SKM-1 treated with dmso at 0.1 percent for 144 hours (cell line): ENCODE results near the gene JAZF1.

Experiments used
- DNase-seq: peaks from one replicate; lab custom pipeline; 2025; ENCODE audit not compliant: unreplicated experiment; lab: John Stamatoyannopoulos, UW

JAZF1 gene

DNA sequence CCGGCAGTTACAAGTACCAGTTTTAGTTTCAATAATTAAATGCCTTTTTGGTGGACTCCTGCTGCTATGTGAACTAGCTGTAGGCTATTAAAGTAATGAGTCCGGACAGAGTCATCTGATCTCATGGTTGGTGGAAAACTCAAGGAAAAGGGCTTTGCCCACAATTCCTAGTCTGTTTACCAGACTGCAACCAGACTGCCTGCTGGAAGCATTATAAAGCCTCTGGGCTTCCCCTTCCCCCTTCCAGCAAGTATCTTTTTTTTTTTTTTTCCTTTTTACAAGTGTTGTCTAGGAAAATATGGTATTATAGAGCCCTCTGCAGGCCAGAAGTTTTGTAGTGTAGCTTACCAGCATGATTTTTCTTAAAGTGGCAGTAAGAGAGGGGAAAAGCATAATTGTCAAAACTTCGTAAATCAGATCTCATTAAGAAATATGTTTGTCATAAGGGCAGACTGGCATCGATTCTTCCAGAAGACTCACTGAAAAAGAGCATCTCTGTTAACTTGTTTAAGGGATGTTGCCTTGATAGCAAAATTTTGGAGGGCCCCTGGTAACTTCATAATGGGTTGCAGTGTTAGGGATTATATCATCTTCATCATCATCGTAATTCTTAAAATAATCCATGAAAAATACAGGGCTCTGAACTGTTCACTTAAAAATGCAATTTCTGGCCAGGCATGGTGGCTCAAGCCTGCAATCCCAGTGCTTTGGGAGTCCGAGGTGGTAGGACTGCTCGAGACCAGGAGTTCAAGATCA lies 259.3 kb downstream of the JAZF1 start:
- DNase-seq: peak; percentile 48

DNA sequence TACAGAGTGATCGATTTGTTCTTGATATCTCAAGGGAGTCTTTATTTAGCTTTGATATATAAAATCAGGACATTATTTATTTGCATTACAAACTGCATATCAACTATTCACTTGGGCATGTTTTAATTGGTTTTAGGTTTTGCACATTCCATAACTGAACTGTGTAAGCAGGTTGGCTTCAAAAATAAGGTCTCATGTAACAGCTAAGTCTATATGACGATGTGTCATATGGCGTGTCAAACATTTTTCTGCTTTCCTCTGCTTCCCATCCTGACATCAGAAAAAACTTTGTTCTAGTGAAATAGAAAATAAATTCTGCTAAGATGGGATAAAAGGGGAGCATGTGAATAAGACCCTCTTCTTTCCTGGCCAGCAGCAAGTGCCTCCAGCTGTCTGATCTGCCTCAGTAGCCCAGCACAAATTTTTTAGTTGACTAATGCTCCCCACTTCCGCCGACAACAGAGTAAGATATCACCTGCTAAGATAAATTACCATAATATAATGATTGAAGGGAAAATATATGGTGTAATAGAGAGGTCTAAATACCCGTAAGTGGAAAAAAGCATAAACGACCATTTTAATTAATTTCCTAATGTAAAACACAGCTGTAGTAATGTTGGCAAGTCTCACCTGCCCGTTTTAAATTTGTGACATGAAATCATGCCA lies 260.2 kb downstream of the JAZF1 start:
- no peak for DNase-seq

GRCh38 chr7:27918503-27918902 lies 262.1 kb downstream of the JAZF1 start:
- DNase-seq: no peak

DNA sequence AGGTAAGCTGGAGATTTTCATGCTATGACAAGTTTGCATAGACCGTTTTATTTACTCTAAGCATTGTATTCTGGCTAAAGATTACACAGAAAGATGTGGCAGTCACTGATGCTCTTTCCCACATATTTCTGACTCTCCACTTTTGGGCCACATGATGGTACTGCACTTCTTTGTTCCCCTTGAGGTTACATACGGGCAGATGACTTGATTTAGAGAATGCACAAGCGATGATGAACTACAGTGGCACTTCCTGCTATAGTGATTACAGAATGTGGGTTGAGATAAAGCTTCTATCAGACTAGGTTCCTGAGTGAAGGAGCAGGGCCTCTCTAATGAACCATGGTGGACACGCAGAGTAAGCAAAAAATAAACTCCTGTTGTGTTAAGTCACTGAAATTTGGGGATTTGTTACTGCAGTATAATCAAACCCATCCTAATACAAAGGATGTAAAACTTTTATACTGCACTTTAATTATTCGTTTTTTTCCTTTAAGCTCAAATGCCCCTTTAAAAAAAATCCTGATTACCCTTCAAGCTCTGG lies 262.8 kb downstream of the JAZF1 start:
- DNase-seq: no peak

DNA sequence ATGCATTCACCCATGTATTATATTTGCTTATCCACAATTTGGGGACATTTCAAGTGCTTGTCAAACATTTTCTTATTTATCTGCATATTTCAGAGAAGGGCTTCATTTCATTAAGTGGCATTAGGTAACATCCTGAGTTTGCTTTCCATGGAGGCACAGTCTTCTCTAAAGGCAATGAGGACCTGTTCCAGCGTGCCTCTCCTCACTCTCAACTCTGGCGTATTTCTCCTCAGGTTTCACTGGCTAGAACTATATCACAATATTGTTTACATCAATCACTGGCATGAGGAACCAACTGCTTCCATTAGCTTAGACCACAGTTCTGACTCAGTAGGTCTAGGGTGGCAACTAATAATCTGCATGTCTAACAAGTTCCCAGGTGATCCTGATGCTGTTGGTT lies 263.5 kb downstream of the JAZF1 start:
- no peak for DNase-seq

GRCh38 chr7:27916372-27916771 lies 264.2 kb downstream of the JAZF1 start:
- DNase-seq: no peak

DNA sequence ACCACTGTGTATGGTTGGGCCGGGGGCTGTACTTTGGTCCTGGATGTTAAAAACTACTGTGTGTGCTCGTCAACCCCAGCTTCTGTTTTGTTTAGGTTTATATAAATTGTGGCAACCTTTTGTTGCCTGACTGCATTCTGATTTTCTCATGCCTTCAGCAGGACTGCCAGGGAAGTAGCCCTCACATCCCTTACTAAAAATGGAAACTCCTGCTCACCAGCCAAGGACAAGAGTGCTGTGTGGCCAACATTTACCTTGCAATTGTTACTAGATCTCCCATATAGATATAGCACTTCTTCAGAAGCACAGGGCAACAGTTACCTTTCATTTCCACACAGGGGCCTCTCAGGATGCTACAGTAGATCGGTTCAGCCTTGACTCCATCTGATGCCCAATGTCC lies 266.2 kb downstream of the JAZF1 start:
- DNase-seq: no peak

DNA sequence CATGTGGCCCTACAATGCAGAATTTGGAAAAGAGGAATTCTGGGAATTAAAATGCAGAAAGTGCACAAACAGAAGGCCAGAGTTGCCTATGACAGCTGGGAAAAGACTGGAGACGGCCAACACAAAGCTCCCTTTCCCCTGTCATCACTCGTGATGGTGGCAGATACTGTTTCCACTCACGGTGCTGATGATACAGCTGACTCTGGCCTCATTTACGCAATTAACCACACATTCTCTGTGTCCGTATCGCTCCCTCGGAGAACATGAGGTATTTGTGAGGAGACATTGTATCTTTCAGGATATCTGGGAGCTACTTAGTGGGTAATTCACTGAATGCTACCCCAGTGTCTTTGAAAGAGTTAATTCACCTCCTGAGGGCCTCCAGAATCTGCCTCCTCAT lies 267.8 kb downstream of the JAZF1 start:
- DNase-seq: no peak

- no peak for DNase-seq
Observed at GRCh38 chr7:27911920-27912319, 268.7 kb downstream of the JAZF1 start.

DNA sequence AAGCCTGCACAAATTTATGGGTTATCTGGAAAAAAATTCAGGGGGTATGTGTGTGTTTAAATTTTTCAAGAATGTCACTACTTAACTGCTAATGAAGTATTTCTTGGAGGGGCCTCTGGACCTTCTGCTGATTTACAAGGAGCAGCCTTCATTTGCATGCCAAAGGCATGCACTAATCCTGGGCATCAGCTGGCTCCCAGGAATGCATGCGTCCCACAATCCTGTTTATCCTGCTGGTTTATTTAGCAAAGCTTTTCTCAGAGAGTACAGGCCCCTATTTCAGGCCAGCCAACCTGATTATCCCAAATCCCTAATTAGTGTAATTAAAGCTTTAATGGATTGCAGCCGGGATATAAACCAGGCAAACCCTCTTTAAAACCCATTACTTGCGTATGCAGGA lies 270.3 kb downstream of the JAZF1 start:
- DNase-seq: no peak

DNA sequence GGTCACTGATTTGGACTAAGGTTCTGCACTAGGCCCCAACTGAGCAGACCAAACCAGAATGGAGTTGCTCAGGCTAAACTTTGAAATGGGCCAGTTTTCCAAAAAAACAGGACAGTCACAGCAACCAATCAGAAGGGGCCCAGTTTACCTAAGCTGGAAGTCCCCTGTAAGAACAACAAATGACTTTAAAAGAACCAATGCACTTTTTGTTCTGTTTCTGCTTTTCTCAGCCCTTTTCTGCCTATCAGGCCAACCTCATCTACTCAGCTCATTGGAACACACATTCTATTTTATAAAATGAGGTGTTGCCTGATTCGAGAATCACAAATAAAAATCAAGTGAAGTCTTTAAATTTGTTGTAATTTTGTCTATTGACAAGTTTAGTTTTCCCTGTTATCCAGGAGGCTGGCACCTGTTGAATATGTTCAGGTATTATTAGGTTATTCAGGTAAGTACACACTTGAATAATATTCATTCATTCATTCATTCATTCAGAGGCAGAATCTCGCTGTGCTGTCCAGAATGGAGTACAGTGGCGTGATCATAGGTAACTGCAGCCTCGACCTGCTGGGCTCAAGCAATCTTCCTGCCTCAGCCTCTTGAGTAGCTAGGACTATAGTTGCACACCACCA lies 271.9 kb downstream of the JAZF1 start:
- DNase-seq: no peak

- DNase-seq: no peak
Observed at GRCh38 chr7:27906385-27907091, 274.1 kb downstream of the JAZF1 start.

- DNase-seq: no peak
Observed at GRCh38 chr7:27905951-27906350, 274.6 kb downstream of the JAZF1 start.

DNA sequence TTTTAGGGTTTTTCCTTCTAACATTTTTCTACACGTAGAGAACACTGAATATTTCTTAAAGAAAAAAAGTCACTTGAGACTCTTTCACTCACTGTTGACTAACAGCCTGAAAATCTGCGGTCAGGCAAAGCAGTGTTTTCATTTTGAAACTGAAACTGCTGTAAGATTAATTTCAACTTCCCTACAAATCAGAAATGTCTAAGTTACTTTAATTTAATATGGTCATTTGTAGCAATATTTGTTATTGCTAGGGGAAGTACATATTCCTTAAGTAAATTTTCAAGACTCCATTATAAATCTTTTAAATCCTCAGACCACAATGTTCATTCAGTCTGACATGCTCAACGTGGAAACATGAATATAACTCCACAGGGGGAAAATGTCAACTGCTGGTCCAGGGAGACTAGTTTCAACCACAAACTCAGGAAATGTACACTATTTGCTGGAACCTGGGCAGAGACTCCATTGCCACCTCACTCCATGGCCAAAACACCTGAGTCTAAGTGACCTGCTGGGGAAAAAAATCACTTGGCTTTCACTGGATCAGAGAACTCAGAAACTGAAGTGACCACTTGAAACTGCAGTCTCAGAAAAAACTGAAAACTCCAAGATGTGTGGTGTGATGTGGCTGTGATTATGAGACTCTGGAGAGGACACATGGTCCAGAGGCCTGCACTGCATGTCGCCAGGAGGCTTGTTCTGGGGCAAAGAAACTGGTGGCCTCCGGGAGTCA lies 279.4 kb downstream of the JAZF1 start:
- DNase-seq: peak; percentile 8

DNA sequence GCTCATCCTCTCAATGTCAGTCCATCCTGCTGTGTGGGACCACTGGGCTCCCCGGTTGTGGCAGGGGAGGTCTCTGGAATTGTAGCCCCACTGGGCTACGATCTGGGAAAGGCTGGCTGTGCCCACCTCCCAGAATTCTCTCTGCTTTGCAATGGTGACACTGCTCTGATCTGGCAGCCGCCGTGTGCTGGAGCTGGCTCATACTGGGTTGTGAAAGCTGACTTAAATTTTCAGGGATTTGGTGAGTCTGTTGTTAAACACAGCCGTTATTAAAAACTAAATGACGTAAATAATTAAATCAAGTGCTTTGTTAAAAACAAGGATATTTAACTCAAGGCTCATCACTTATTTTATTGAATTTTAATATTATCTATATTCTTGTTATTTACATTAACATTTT lies 280.6 kb downstream of the JAZF1 start:
- no peak for DNase-seq

GRCh38 chr7:27899601-27900000 lies 281.0 kb downstream of the JAZF1 start:
- DNase-seq: no peak

DNA sequence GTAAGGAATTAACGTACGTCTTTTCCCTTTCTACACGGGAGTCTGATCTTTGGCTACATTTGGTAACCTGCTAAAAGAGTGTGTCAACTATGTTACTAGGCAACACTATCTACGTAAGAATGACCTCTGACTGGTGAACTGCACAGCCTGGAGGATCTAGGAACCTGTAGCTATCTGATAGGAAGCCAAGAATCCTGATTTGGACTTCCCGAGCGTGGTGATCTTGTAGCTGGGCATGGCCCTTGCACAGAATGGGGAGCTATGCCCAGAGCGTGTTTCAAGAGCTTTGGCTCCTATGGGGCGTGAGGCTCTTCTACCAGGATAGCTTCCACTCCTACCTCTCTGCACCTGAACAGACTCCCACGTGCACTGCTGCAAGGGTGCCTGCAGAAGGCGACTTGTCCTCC lies 283.2 kb downstream of the JAZF1 start:
- no peak for DNase-seq

- no peak for DNase-seq
Observed at GRCh38 chr7:27897001-27897400, 283.6 kb downstream of the JAZF1 start.

DNA sequence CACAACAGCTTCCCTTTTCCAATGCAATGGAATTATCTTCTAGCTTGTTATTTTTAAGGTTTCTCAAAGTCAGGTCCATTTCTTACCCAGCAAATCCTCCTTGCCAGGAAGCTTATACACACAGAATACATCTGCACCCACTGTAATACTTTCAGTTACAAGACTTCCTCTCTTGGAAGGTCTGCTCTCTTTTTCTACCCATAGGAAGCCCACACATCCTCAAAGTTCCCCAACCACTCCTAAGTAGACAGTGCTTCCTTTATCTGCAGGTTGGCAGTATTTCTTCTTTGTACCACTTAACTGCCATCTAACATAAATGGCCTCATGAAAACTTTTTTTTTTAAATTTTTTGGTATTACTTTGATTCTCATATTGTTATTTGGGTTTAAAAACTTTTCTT lies 285.0 kb downstream of the JAZF1 start:
- no peak for DNase-seq

DNA sequence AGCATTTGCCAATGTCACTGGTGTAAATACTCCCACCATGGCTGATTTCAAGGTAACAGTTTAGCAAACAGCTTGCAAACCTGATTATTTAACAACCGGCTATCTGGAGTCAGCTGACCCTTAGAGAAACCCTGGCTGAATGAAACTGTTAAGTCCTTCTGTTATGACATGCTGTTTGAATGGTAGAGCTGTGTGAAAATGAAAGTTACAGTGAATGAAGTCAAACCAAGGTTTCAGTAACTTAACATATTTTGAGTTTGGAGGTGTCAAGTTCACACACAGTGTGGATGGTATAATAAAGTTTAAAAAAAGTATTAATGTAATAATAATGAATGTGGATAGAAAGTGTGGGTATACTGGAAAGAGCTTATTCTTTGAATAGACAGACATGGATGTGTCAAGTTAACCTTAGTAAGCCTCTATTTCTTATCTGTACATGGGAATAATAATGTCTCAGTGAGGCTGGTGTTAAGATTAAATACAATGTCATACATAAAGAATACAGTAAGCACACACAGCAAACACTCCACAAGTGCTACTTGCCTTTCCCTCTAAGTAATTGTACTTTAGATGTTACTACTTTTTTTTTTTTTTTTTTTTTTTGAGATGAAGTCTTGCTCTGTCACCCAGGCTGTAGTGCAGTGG lies 290.3 kb downstream of the JAZF1 start:
- no peak for DNase-seq
